Stimulated activated CD8-positive, alpha-beta memory T cell treated with anti-CD3 and anti-CD28 coated beads, Interleukin-4, amount 100 ng/mL, for 4 hours (primary cell): ENCODE results near the gene ENOX1.
"Not testable (repeated sequence)": the region's sequence is repeated elsewhere in the genome, so short reads cannot be mapped to it uniquely, and the experiment has no call there.

Experiments used
- DNase-seq, 2 donors: peaks; one replicate each; pipeline ENCODE4 v3.0.0-alpha.2; 2020; ENCODE audit warnings: low read depth in 2 of 2, low spot score in 1 of 2

The ENOX1 gene

GRCh38 chr13:43180837-43181236 is 605.9 kb downstream of the ENOX1 start:
- DNase-seq, result no peak

- no peak for DNase-seq
Observed at GRCh38 chr13:43180036-43180660, 606.6 kb downstream of the ENOX1 start.

- no peak for DNase-seq
Observed at GRCh38 chr13:43171489-43171888, 615.3 kb downstream of the ENOX1 start.

- DNase-seq, result no peak
Observed at GRCh38 chr13:43170506-43170905, 616.3 kb downstream of the ENOX1 start.

- DNase-seq, result not testable (repeated sequence)
Observed at GRCh38 chr13:43168434-43168833, 618.3 kb downstream of the ENOX1 start.

- DNase-seq, result no peak
Observed at GRCh38 chr13:43167731-43168130, 619.0 kb downstream of the ENOX1 start.

GRCh38 chr13:43166644-43167457 is 619.9 kb downstream of the ENOX1 start:
- no peak for DNase-seq
